Measurements from ENCODE around the gene TOPORS.

Gene TOPORS

DNA sequence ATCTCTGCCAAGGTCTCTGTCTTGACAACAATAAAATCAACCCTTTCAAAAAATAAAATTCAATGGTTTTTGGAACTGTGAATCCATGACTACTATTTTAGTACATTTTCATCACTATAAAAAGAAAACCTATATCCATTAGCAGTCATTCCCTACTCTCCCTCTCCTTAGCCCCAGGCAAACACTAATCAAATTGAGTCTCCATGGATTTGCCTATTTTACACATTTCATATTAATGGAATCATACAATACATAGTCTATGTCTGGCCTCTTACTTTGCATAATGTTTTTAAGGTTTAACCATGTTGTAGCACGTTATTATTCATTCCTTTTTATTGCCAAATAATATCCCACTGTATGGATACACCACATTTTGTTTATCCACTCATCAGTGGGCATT is 50.5 kb downstream of the TOPORS start:
- no peak for ATAC-seq

- ATAC-seq, result no peak
Measured at GRCh38 chr9:32500768-32501167, 51.6 kb downstream of the TOPORS start.

DNA sequence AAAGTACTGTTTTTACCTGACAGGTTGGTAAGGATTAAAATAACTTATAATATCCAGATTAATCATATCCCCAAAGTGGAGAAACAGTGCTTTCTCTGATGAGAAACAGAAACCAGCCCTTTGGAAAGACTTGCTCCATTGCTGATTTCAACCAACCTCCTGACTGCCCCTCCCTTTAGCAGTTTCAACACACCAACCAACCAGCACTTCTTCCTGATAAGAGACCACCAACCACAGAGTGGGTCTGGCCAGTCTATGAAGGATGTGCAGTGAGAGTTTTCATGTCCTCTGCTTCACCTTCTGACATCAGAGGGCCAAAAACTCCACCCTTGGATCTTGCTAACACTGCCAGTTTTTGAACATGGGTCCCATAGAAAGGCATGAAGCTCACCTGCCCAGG is 54.5 kb downstream of the TOPORS start:
- no peak for ATAC-seq

GRCh38 chr9:32490601-32491000 is 61.8 kb downstream of the TOPORS start:
- no peak for ATAC-seq

Measured in activated CD4-positive, CD25-positive, alpha-beta regulatory T cell treated with anti-CD3 and anti-CD28 coated beads, Interleukin-2, amount 50 U/mL, for 24 hours (primary cell).